ENCODE results near the gene ADCK1.

- TF ChIP-seq, protein P1, sequence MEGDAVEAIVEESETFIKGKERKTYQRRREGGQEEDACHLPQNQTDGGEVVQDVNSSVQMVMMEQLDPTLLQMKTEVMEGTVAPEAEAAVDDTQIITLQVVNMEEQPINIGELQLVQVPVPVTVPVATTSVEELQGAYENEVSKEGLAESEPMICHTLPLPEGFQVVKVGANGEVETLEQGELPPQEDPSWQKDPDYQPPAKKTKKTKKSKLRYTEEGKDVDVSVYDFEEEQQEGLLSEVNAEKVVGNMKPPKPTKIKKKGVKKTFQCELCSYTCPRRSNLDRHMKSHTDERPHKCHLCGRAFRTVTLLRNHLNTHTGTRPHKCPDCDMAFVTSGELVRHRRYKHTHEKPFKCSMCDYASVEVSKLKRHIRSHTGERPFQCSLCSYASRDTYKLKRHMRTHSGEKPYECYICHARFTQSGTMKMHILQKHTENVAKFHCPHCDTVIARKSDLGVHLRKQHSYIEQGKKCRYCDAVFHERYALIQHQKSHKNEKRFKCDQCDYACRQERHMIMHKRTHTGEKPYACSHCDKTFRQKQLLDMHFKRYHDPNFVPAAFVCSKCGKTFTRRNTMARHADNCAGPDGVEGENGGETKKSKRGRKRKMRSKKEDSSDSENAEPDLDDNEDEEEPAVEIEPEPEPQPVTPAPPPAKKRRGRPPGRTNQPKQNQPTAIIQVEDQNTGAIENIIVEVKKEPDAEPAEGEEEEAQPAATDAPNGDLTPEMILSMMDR (conservative IDR thresholded peaks at IDR 0.05; ENCODE audit: low read length) = no peak
- no peak for TF ChIP-seq EZH2phosphoT487 (IDR thresholded peaks at IDR 0.05; ENCODE audit: borderline replicate concordance, low read depth, low read length)
These were observed 36.6 kb upstream of the ADCK1 start for GRCh38 chr14:77763316-77763715.
